ENCODE data around the gene ACLY. TPM values are rescaled to one million over a fixed set of nuclear protein-coding genes. Genes with fewer than 3 reads are reported as not detected.

ACLY gene
- total RNA-seq, 6 experiments from 2014 or later, result 16.6 to 95.9 (median 33.6) TPM

- no peaks in the 10 kb centered on the region for H3K9me3 ChIP-seq
- no peaks in the 10 kb centered on the region for H3K4me1 ChIP-seq
- 60% methylated on average over 8 of the region's 11 CpGs for WGBS (ENCODE audit: insufficient coverage, low coverage, low lambda C conversion rate, missing lambda C conversion rate)
- intact Hi-C loops (cut with DNase I), result no loop called here
- H3K36me3 ChIP-seq, result peaks cover 10 to 78% (median 18%) of the 10 kb centered on the region in 4 donors
- ATAC-seq (no peak), DNase-seq (no peak)
- no peak overlapping the region for H3K27ac ChIP-seq
- H3K27me3 ChIP-seq, result no peaks in the 10 kb centered on the region
- TF ChIP-seq, protein P1, sequence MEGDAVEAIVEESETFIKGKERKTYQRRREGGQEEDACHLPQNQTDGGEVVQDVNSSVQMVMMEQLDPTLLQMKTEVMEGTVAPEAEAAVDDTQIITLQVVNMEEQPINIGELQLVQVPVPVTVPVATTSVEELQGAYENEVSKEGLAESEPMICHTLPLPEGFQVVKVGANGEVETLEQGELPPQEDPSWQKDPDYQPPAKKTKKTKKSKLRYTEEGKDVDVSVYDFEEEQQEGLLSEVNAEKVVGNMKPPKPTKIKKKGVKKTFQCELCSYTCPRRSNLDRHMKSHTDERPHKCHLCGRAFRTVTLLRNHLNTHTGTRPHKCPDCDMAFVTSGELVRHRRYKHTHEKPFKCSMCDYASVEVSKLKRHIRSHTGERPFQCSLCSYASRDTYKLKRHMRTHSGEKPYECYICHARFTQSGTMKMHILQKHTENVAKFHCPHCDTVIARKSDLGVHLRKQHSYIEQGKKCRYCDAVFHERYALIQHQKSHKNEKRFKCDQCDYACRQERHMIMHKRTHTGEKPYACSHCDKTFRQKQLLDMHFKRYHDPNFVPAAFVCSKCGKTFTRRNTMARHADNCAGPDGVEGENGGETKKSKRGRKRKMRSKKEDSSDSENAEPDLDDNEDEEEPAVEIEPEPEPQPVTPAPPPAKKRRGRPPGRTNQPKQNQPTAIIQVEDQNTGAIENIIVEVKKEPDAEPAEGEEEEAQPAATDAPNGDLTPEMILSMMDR (IDR thresholded peaks at IDR 0.05), result no peak
- TF ChIP-seq POLR2A (IDR thresholded peaks at IDR 0.05), result no peak
- H3K4me3 ChIP-seq, result no peak overlapping the region
Observed at GRCh38 chr17:41901646-41902045, 17.1 kb downstream of the ACLY start.

DNA sequence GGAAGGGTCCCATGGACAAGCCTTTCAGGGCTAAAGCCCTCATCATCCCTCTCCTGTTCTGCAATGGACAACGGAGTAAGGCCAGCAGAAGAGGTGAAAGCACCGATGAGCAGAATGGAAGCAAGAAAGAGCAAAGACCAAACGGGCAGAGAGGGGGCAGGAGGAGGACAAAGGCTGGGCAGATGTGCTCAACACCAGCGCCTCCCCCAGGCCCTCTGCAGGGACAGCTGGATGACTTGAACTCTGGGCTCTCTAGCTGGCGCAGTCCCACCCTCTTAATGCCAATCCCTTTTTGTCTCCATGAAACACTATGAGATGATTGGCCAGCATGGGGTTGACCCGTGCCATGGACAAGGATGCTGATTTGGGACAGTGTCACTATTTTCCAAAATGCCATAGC lies 22.0 kb downstream of the ACLY start:
- peaks cover 5 to 58% (median 12%) of the 10 kb centered on the region in 4 donors for H3K36me3 ChIP-seq
- TF ChIP-seq, protein P1 (IDR thresholded peaks at IDR 0.05), result no peak
- no peak for TF ChIP-seq POLR2A (IDR thresholded peaks at IDR 0.05)
- WGBS (ENCODE audit: insufficient coverage, low coverage, low lambda C conversion rate, missing lambda C conversion rate), result 67% methylated on average over 3 of the region's 6 CpGs

GRCh38 chr17:41895617-41896016 lies 23.1 kb downstream of the ACLY start:
- intact Hi-C loops (cut with DNase I), result no loop called here
- WGBS (ENCODE audit: insufficient coverage, low coverage, low lambda C conversion rate, missing lambda C conversion rate), result 34% methylated on average over 5 of the region's 5 CpGs
- H3K4me3 ChIP-seq, result no peak overlapping the region
- H3K27me3 ChIP-seq, result no peaks in the 10 kb centered on the region
- peak; percentile 36 to 77 (median 53) for ATAC-seq
- H3K4me1 ChIP-seq, result peaks cover 0 to 17% (median 10%) of the 10 kb centered on the region in 4 donors
- no peaks in the 10 kb centered on the region for H3K9me3 ChIP-seq
- H3K27ac ChIP-seq, result peak overlapping the region; percentile 10 to 87 (median 24)
- H3K36me3 ChIP-seq, result peaks cover 5 to 57% (median 12%) of the 10 kb centered on the region in 4 donors
- DNase-seq, result peak in 1 of 3 donors; percentile 59
- no peak for TF ChIP-seq POLR2A (IDR thresholded peaks at IDR 0.05)
- TF ChIP-seq, protein P1 (IDR thresholded peaks at IDR 0.05), result no peak

More for the DNA sequence above, 22.0 kb downstream of the ACLY start:
- intact Hi-C loops (cut with DNase I), result no loop called here
- H3K4me3 ChIP-seq, result no peak overlapping the region
- H3K27ac ChIP-seq, result no peak overlapping the region
- no peaks in the 10 kb centered on the region for H3K27me3 ChIP-seq
- ATAC-seq, result no peak
- DNase-seq, result no peak
- H3K4me1 ChIP-seq, result peaks cover 0 to 17% (median 10%) of the 10 kb centered on the region in 4 donors
- H3K9me3 ChIP-seq, result no peaks in the 10 kb centered on the region

DNA sequence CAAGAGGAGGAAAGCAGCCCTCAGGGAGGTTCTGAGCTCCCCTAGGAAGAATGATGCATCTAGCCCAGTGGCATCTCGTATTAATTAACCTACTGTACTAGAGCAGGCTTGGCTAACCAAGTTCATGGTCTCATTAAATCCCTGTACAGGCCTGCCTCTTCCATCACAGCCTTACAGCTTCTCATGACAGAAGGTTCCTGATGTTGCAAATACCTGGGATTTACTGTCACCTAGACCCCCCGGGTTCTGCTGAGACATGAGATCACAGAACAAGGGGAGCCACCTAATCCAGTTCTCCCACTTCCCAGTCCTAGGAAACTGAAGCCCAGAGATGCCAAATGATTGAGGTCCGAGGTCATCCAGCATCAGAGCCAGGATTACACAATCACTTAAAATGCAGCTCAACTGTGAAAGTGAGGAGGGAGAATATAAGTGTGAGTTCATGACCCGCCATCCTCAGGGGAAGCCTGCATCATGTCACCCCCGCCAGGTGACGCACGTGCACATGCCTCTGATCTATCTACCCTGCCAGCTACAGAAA lies 23.9 kb downstream of the ACLY start:
- ATAC-seq, result peak; percentile 72 to 85 (median 78)
- intact Hi-C loops (cut with DNase I), result no loop called here
- Histone ChIP-seq H3K27me3 (no peaks in the 10 kb centered on the region), H3K27ac (peak overlapping the region in 2 of 3 donors; percentile 24 to 87), H3K4me3 (no peak overlapping the region), H3K4me1 (peaks cover 0 to 17% (median 10%) of the 10 kb centered on the region in 4 donors), H3K9me3 (no peaks in the 10 kb centered on the region), H3K36me3 (peaks cover 5 to 55% (median 14%) of the 10 kb centered on the region in 4 donors)
- DNase-seq, result peak; percentile 60 to 76 (median 64)
- WGBS (ENCODE audit: insufficient coverage, low coverage, low lambda C conversion rate, missing lambda C conversion rate), result 54% methylated on average over 6 of the region's 7 CpGs
- TF ChIP-seq POLR2A (IDR thresholded peaks at IDR 0.05), result no peak
- TF ChIP-seq, protein P1 (IDR thresholded peaks at IDR 0.05), result peak in 2 of 4 donors; percentile 24 to 36
